Type B pancreatic cell (in vitro differentiated cells): ENCODE measurements around the gene CLMP. TPM values are rescaled to one million over a fixed set of nuclear protein-coding genes. Genes with fewer than 3 reads are reported as not detected.

Source experiments
- DNase-seq: peaks from one replicate; pipeline ENCODE4 v3.0.0; 2021; ENCODE audit warnings: mixed read lengths; ENCODE audit not compliant: unreplicated experiment; ENCODE audit errors: extremely low spot score
- H3K27ac Mint-ChIP-seq: 2 replicates; pipeline ENCODE4 v1.8.0; 2021; ENCODE audit warnings: mild to moderate bottlenecking, mixed read lengths
- H3K27me3 Mint-ChIP-seq: 2 replicates; pipeline ENCODE4 v1.8.0; 2021; ENCODE audit warnings: mixed read lengths
- H3K36me3 Mint-ChIP-seq: 2 replicates; pipeline ENCODE4 v1.8.0; 2021; ENCODE audit warnings: mixed read lengths
- H3K4me1 Mint-ChIP-seq: one replicate; pipeline ENCODE4 v1.8.0; 2021; ENCODE audit warnings: mixed read lengths; ENCODE audit not compliant: unreplicated experiment
- H3K4me3 Mint-ChIP-seq: 2 replicates; pipeline ENCODE4 v1.8.0; 2021; ENCODE audit warnings: mild to moderate bottlenecking, mixed read lengths
- H3K9me3 Mint-ChIP-seq: 2 replicates; pipeline ENCODE4 v1.8.0; 2021; ENCODE audit warnings: mixed read lengths
- total RNA-seq: library from RNA; stranded (reverse); gene quantifications from 2 replicates; pipeline ENCODE4 v1.2.1, GENCODE V29; 2021; ENCODE audit warnings: low replicate concordance
- TF ChIP-seq, protein P1 (sequence below): fragments of 200-600 bp; sonication (generic); conservative IDR thresholded peaks from 2 replicates; pipeline ENCODE4 v1.5.0; 2021; ENCODE audit warnings: antibody characterized with exemption, mild to moderate bottlenecking

The CLMP gene
- total RNA-seq, 1 donor from 2014 or later: 65.7 TPM

DNA sequence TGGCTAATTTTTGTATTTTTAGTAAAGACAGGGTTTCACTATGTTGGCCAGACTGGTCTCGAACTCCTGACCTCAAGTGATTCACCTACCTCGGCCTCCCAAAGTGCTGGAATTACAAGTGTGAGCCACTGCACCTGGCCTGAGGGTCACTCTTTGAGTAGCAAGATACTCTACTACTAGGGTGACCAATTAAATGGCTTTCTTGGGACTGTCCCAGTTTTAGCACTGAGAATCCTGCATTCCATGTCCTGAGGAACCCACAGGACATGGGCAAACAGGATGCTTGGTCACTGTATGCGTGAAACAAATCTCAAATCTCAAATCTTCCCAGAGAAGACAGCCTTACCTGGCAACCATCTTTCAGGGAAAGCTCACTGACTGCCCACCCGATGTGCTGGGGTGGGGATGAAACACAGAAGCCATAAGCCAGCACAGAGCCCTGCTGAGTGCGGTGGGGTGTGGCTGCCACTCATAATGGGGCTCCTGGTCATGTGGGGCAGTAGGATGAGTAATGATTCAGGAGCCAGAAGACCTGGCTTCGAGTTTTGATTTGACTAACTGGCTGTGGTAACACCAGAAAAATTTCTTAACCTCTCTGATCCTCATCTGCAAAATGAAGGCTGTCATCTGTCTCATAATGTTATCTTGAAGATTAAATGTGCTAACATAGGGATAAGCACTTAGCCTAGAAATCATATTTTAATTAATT, 11.5 kb downstream of the CLMP start:
- no peak for DNase-seq
- H3K36me3 Mint-ChIP-seq: peaks cover 27% of the 10 kb centered on the region
- peaks cover 4% of the 10 kb centered on the region for H3K9me3 Mint-ChIP-seq
- H3K27me3 Mint-ChIP-seq: peaks cover 23% of the 10 kb centered on the region
- no peak overlapping the region for H3K27ac Mint-ChIP-seq
- no peak overlapping the region for H3K4me3 Mint-ChIP-seq
- TF ChIP-seq, protein P1, sequence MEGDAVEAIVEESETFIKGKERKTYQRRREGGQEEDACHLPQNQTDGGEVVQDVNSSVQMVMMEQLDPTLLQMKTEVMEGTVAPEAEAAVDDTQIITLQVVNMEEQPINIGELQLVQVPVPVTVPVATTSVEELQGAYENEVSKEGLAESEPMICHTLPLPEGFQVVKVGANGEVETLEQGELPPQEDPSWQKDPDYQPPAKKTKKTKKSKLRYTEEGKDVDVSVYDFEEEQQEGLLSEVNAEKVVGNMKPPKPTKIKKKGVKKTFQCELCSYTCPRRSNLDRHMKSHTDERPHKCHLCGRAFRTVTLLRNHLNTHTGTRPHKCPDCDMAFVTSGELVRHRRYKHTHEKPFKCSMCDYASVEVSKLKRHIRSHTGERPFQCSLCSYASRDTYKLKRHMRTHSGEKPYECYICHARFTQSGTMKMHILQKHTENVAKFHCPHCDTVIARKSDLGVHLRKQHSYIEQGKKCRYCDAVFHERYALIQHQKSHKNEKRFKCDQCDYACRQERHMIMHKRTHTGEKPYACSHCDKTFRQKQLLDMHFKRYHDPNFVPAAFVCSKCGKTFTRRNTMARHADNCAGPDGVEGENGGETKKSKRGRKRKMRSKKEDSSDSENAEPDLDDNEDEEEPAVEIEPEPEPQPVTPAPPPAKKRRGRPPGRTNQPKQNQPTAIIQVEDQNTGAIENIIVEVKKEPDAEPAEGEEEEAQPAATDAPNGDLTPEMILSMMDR: no peak
- H3K4me1 Mint-ChIP-seq: peaks cover 70% of the 10 kb centered on the region

DNA sequence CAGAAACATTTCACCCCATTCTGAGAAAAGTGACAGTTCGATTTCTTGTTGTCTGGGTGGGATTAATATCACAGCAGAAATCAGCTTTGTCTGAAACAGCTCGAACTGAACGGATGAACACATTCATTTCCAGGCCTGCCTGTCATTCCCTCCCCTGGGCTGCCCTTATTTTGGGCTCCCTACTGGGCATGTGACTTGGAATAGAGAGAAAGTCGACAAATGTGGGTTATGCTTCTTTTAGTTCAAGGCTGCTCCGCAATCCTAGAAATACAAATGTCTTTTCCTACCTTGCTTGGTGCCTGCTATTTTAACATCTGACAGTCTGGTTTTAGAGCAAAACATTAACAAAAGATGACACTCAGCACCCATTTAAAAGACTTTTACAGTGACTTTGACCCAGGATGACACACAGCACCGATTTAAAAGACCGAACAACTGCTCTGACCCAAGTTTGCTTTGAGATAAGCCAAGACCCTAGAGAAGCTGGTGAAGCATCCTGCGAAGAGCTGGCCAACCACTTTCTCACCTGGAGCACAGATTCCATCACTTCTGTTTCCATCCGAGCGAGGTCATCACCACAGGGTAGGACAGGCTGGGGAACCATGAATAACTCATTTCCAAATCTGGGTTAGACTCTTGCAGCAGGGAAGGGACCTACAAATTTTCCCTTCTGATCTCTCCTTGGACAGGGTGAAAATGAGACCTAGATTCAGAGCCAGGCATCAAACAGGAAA, 13.1 kb downstream of the CLMP start:
- no peak overlapping the region for H3K27ac Mint-ChIP-seq
- H3K27me3 Mint-ChIP-seq: peaks cover 14% of the 10 kb centered on the region
- peaks cover 29% of the 10 kb centered on the region for H3K36me3 Mint-ChIP-seq
- peaks cover 4% of the 10 kb centered on the region for H3K9me3 Mint-ChIP-seq
- no peak for DNase-seq
- TF ChIP-seq, protein P1: no peak
- no peak overlapping the region for H3K4me3 Mint-ChIP-seq
- peaks cover 58% of the 10 kb centered on the region for H3K4me1 Mint-ChIP-seq

DNA sequence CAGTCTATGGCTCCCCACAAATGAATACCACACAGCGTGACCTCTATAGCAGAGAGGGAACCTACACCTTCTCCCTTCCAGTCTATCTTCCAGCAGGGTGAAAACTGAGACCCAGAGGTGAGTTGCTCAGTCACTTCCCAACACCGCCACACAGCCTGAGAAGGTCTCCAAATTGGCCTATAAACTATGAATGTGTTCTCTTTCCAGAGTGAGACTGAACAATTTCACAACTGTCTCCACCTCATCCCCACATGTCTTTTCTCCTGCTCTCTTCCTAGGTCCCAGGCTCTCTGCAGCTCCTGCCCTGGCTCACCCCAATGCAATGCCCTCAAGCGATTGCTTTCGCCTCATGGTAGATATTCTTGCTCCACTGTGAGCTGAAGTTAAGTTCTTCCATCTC, 14.0 kb downstream of the CLMP start:
- Mint-ChIP-seq H3K27ac (no peak overlapping the region), H3K4me1 (peaks cover 59% of the 10 kb centered on the region), H3K4me3 (no peak overlapping the region), H3K36me3 (peaks cover 31% of the 10 kb centered on the region), H3K27me3 (peaks cover 14% of the 10 kb centered on the region), H3K9me3 (peaks cover 4% of the 10 kb centered on the region)
- no peak for DNase-seq
- TF ChIP-seq, protein P1: no peak

DNA sequence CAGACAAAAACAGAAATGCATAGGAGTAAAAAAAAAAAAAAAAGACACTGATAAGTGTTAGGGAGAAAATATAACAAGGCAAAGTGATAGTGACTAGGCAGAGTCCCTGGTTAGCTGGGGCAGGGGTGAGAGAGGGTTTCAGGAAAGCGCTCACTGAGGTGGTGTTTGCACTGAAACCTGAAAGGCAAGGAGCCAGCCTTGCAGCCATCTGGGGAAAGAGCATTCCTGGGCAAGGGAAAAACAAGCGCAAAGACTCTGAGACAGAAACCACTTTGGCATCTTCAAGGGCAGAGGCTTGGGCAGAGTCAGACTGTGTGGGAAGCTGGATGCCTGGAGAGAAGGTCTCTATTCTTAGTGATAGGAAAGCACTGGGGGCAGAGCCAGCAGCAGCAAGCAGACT, 14.5 kb downstream of the CLMP start:
- H3K9me3 Mint-ChIP-seq: peaks cover 4% of the 10 kb centered on the region
- TF ChIP-seq, protein P1: no peak
- peaks cover 31% of the 10 kb centered on the region for H3K36me3 Mint-ChIP-seq
- DNase-seq: no peak
- peaks cover 14% of the 10 kb centered on the region for H3K27me3 Mint-ChIP-seq
- no peak overlapping the region for H3K4me3 Mint-ChIP-seq
- H3K27ac Mint-ChIP-seq: no peak overlapping the region
- peaks cover 64% of the 10 kb centered on the region for H3K4me1 Mint-ChIP-seq

DNA sequence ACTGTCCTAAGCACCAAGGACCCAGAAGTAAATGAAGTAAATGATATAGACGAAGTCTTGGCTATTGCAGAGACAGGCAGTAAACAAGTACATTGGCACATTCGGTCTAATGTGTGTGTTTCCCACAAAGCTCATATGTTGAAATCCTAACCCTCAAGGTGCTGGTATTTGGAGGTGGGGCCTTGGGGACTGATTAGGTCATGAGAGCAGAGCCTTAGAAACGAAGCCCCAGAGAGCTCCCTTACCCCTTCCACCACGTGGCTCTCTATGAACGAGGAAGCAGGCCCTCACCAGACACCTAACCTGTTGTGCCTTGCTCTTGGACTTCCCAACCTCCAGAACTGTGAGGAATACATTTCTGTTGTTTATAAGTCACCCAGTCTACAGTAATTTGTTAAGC, 14.9 kb downstream of the CLMP start:
- H3K4me1 Mint-ChIP-seq: peaks cover 64% of the 10 kb centered on the region
- H3K4me3 Mint-ChIP-seq: no peak overlapping the region
- no peak overlapping the region for H3K27ac Mint-ChIP-seq
- DNase-seq: no peak
- H3K27me3 Mint-ChIP-seq: peaks cover 14% of the 10 kb centered on the region
- TF ChIP-seq, protein P1: no peak
- peaks cover 30% of the 10 kb centered on the region for H3K36me3 Mint-ChIP-seq
- peaks cover 4% of the 10 kb centered on the region for H3K9me3 Mint-ChIP-seq
